HT1080 (cell line): Measurements from ENCODE around the gene C17orf67. TPM values are rescaled to one million over a fixed set of nuclear protein-coding genes. Genes with fewer than 3 reads are reported as not detected.

Source experiments
- DNase-seq: peaks from one replicate; pipeline ENCODE4 v3.0.0-alpha.2; 2015; ENCODE audit warnings: low read depth
- total RNA-seq: library from RNA; depleted of rRNA; stranded (reverse); fragments of >200 nt; shearing (Covaris generic); gene quantifications from 2 replicates; pipeline ENCODE4 v1.2.3, GENCODE V29; 2014

Gene C17orf67
- total RNA-seq, 1 experiment from 2014 or later: 1.6 TPM

DNA sequence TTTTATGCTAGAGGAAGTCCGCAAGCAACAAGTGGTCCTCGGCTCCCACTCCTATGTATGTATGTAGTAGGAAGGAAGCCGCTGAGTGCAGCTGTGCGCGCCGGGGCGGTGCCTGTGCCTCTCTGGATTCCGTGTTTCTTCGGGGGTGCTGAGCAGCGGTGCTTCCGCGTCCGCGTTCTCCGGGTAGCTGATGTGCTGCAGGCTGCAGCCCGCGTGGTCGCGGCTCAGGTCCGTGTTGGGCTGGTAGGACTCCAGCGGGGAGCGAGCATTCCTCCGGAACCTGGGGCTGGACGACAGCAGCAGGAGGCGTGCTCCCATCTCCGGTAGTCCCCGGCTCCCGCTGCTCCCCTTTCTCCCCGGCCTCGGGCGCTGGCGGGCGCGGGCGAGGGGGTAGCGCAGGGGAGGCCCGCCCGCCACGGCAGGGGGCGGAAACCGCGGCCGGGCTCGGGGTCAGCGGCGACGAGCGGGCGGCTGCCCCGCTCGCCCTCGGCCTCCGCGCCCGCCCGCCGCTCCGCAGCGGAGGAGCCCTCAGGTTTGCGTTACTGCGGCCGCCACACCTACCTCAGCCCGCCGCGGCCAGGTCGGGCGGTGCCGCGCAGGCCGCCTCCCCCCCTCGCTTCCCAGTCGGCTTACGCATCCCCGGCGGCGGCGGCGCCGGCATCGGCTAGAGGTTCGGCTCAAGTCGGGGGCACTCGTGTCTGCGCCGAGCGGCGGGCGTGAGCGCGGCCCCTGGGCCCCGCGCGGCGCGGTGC, 487 bp downstream of the C17orf67 start:
- peak; percentile 71 for DNase-seq

DNA sequence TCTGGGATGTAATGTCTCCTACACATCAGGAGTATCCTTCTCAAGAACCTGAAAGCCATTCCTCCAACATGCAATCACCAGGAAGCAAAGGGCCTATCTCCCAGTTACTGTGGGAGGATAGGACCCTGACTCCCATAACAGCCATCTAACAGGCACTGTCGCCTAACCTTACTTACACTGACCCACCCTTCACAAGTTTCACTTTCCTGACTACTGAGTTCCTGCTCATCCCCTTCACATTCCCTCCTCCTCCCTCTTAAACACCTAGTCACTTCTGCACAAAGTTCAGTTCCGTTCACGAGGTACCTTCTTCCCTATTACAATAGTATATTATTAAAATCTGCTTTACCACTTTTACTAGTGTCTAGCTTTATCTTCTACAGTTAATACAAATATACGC, 1.3 kb downstream of the C17orf67 start:
- DNase-seq: no peak

DNA sequence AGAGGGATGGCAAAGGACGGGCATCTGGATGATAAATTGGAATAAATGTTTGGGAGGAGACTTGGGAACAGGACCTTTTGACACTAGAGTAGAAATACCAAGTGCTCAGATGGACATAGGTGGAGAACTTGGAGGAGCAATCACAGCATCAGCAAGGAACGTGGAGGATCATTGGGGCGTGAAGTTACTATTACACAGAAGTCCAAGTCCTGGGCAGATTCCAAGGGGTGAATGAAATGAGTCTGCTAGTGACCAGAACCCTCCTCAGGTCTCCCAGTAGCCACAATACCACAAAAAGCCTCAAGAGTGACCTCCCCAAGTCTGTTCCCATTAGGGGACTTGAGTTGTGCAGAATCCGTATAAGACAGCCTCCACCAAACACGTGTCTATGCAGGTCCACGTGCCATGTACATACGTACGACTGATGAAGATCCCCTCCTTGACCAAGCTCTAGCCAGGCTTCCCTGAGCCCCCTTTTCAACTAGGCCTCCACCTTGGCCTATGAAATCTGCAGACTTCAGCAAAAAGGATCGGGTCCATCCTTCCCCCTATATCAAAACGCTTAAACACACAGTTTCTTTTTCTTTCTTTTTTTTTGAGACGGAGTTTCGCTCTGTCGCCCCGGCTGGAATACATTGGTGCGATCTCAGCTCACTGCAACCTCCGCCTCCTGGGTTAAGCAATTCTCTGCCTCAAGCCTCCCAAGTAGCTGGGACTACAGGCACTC, 2.2 kb downstream of the C17orf67 start:
- no peak for DNase-seq

DNA sequence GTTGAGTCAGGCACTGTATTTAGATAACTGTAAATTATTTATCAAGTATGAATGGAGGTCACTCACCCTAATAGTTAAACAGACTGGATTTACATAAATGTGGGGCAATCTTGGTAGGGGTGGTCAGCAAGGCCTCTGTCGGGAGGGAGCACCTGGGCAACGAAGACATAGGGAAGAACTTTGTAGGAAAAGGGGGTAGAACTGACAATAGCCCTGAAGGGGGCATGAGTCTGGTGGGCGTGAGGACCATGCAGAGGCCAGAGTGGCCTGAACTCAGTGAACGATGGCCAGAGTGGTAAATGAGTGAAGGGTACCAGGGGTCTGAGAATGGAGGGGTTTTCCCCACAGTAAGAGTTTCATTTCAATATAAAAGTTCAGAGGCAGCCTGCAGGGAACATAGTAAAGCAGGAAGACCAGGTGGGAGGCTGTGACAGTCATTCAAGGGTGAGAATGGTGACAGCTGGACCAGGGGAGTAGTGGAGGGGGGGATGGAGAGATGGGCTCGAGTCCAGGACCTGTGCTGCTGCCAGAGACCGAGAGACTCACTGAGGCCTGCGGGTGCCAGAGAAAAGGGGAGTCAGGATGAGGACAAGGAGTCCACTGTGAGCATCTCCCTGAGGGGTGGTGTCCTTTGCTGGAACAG, 2.9 kb downstream of the C17orf67 start:
- DNase-seq: no peak

DNA sequence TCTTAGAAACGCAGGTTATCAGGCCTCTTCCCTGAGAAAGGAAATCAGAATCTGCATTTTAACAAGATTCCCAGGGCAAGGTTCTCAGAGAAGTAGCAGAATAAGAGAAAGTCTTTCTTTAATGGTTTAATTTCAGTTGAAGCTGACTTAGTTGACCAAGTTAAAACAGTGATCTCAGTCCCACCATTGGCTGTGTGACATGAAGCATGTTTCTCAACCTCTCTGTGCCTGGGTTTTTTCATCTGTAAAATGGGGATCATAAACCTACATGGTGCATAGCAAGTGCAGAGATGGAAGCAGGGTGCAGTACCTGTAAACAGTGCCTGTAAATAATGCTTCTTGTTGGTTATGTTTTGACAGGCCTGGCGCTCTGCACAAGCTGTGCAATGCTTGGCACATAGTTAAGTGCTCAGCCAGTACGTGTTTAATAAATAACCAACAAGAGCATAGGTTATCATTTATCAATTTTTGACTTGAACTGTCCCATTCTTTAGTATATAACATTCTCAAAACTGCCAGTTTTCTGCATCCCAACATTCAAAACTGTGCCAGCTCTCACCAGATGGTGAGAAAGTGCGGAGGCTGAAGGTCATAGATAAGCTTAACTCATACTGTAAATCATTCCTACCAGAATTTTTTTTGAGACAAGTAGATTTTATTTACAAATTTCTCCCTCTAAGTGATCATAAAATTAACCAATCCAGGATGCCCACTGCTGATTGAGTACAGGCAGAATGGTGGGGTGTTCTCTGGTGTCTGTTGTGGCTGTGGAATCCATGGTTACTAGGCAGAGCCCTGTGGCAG, 6.9 kb downstream of the C17orf67 start:
- no peak for DNase-seq

DNA sequence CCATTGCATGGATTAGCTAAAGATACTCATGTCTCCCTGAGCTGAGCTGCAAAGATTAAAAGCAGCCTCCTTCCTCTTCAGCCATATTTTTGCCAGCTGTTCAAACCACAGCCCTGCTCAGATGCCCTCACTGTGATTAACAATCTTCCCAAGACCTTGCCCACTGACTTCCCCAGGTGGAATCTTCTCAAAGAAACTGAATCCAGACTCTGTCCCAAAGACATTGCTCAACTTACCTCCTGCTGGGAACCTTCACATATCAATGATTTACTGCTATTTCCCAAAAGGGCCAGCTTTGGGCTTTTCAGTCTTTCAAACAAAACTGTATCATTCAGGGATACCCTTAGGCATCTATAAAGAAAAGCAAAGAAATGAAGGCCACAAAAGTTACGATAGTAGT, 9.2 kb downstream of the C17orf67 start:
- peak; percentile 22 for DNase-seq

DNA sequence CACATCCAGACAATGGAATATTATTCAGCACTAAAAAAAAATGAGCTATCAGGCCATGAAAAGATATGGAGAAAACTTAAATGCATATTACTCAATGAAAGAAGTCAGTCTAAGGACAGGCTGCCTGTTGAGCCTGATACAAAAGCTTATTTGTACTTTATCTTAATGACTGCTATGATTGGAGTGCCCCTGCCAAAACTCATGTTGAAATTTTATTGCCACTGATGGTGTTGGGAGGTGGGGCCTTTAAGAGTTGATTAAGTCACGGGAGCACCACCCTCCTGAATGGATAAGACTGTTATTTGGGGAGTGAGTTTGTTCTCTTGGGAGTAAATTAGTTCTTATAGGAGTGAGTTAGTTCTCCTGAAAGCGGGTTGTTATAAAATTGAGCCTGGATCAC, 9.9 kb downstream of the C17orf67 start:
- no peak for DNase-seq

DNA sequence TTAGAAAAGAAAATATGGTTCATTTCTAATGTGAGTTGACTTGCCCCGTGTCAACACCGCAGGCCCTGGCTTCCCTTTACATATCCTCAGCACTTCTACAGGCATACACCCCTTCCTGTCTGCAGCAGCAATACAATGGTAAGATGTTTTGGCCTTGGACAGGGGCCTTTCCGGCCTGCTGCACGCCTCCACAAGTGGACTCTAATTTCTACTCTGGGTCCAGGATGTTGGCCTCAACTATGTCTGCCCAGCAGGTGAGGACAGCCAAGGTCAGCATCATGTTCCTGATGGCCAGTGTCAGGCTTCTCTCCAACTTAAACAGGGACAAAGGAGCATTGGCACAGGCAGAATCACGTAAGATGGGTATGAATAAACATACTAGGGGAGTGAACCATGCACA, 11.0 kb downstream of the C17orf67 start:
- DNase-seq: no peak

DNA sequence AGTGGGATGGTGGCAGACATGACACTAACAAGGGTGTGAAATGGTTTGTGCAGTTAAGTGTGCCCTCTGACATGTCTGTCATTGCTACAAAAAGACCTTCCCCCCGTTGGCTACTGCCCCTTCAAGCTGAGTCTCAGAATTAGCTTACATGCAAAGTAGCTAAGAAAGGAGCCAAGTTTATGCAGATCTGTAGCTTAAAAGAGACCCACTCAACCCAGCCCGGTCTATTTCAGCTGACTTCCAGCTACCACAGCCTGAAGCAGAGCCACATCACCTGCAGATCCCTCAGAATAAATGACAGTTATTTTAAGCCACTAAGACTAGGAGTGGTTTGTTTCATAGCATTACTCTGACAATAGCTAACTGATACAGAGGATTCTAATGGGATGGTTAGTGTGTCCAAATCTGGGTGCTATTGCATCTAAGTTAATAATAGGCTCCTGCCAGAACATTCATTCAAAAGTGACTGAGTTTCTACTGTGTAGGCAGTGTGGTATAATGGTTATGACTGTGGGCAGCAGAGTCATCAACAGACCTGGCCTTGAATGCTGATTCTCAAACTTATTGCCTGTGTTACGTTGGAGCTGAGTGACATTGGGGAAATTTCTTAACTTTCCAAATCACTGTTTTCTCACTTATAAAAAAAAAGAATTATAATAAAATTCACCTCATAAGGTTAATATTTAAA, 11.7 kb downstream of the C17orf67 start:
- no peak for DNase-seq

DNA sequence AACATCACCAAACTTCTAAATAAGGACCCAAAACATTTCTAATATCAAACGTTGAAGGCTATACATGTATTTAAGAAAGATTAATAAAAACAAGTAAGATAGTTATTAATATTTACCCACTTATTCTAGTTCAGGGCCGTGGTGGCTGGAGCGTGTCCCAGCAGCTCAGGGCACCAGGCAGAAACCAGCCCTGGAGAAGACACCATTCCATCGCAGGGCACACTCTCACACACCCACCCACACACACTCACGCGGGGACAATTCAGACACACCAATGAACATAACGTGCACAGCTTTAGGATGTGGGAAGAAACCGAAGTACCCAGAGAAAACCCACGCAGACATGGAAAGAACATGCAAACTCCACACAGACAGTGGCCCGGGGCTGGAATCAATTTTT, 13.5 kb downstream of the C17orf67 start:
- no peak for DNase-seq

DNA sequence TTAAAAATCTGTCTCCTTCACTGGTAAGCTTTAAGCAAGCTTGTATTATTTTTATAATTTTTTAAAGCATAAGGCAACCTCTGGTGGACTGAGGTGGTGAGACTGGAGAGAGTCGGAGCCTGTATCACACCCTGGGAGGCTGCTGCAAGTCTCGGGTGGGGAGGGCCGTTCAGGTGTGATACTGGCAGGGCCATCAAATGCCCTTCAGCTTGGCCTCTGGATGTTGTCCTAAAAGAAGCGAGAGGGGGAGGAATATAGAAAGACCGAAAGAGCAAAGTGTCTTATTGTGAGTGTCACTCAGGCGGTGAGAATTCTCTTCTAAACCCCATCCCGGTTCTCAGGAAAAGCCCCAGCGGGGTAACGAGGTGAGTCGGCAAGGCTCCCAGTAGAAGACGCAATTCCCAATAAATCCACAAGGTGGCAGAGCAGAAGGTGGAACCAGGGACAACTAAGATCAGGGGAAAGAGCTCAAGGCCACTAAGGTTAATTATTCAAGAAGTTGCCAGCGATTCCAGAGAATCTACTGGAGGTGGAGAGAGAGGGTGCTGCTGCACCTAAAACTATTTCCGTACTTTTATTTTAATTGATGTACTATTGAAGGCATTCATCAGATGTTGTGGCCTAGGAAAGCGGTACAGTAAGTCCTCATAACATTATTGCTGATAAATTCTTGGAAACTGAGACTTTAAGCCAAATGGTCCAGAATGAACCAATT, 14.1 kb downstream of the C17orf67 start:
- DNase-seq: peak; percentile 75

DNA sequence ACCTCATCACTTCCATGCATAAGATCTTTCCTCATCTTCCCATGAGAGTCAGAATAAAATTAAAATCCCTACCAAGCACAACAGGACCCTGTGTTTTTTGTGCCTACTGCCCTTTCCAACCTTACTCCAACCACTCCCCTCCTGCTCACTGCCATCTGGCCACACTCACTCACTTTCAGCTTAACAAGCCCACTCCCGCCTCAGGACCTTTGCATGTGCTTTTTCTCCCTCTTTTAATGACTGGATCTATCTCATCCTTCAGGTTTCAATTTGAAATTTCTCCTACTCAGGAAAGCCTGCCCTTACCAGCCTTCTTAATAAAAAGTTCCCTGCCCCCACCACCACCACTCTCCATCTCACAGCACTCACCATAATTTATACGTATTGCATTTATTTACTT, 14.7 kb downstream of the C17orf67 start:
- no peak for DNase-seq

DNA sequence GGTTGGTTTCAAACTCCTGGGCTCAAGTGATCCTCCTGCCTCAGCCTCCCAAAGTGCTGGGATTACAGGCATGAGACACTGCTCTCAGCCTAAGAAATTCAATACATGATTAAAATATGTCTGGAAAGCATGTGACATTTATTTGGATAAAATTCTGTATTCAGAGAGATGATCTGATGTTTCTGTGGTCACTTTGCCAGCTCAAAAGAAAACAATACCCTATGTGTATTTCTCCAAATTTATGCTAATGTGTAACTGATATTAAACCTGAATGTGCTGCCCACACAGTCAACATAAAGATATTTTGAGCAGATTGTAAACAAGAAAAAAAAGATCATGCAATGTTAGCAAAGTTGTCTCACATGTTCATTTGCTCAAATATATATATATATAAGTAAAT, 16.7 kb downstream of the C17orf67 start:
- DNase-seq: no peak

DNA sequence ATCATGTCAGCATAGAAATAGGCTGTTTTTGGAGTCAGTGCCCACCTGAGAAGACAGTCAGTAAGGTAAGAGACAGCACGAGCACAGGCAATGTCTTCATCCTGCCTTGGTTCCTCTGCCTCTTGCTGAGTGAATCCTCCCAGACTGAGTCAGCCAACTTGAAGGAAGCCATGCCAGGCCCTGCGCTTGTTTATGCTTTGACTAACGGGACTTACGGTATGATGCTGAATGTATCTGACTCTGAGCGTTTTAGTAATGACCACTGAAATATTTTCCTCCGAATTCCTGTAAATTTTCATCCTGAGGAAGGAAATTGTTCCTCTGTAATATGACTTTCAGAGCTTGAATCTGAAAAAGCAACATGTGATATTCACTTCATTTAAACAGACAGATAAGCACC, 18.0 kb downstream of the C17orf67 start:
- peak; percentile 66 for DNase-seq

DNA sequence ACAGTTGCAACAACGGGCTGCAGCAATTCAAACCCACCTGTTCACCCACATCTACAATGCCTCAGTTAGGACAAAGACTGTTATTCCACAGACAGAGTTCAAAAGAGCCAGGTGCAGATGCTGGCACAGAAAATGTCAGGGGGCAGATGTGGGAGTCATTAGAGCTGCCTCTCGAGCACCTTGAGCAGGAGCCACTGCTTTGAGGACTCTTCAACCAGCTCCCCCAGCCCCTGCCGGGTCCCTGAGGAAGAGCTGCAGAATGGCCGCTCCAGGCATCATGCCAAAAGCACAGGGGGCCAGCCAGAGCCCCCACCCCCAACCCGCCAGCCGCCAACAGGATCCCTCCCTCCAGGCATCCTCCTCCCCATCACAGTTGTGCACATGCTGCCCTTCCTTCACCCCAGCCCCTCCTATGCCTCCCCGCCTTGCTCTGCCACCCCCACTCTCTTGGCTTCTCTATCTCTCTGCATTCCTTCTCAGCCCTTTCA, 20.8 kb downstream of the C17orf67 start:
- no peak for DNase-seq

DNA sequence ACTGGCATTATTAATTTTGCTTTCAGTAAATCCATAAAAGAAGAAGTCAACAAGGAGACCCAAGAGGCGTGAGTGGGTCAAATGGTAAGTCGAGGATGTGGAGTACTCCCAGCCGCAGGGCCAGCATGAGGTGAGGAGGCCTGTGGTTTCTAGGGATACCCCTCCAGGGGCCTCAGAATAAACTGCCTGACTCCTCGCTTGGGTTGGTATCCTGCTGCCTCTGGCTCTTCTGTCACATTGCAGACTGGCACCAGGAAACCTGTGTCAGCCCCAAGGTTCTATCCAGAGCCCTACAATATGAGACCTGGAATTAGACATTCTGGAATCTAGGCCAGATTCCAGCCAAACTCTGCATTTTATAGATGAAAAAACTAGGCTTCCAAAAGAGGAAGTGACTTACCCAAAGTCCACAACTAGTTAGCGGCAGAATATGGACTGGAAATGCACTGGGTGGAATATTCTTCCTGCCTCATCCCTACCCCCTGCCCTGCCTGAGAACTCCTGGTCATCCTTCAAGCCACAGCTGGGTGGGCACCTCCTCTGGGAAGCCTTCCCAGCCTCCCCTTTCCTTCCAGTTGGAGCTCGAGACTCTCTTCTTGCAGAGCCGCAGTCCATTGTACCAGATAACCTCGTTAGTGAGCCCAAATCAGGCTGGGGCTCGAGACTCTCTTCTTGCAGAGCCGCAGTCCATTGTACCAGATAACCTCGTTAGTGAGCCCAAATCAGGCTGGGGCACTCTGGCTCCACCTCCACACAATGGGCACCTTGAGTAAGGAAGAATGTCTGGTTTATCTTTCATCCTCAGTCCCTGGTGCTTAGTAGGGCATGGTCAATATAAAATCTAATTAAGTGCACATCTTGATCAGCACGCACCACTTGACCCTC, 22.6 kb downstream of the C17orf67 start:
- DNase-seq: no peak

DNA sequence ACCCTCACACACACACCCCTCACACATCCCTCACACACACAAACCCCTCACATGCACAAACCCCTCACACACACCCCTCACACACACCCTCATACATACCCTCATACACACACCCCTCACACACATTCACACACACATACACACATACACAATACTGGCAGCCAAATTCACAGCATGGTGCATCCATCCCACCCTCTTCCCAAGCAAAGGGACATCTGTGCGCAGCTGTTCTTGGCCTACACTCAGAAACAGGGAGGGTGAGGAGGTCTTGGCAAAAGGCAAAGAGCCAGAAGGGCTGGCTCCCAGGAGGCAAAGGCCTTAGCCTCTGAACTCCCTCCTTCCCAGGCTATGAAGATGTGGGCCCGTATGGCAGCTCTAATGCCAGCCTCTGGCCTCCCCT, 23.4 kb downstream of the C17orf67 start:
- DNase-seq: no peak

DNA sequence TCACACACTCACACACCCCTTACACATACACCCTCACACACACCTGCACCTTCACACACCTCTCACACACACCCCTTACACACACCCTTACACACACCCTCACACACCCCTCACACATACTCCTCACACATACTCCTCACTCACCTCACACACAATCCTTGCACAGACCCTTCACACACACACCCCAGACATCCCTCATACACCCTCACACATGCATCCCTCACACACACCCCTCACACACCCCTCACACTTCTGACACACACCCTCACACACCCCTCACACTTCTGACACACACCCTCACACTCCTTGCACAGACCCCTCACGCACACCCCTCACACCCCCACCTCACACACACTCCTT, 23.9 kb downstream of the C17orf67 start:
- no peak for DNase-seq

DNA sequence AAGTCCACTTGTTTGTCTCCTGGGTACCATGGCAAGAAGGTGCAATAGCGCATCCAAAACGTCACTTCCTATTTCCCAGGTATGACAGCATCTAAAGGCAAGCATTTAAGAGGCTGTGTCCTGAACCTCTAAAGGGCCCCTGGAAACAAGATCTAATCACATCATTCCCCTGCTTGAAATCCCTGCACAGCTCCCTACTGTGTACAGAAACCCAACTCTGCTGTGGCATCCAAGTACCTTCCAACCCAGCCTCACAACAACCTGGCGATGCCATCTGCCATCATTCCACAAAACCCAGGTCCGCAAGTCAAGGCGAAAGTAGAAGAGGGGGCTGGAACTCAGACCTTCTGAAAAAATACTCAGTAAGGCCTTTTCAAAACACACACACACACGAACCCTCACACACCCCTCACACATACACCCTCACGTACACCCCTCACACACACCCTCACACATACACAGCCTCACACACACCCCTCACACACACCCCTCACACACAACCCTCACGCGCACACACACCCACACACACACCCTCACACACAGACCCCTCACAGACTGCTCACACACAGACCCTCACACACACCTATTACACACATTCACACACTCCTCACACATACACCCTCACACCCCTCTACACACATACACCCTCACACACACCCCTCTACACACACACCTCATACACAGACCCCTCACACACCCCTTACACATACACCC, 24.5 kb downstream of the C17orf67 start:
- no peak for DNase-seq
